Mammary epithelial cell (primary cell): ENCODE results near the gene AGPAT2.

Experiments
- CTCF ChIP-seq, 2 donors: IDR thresholded peaks in 1 of 2; conservative IDR thresholded peaks in 1 of 2; 2 replicates each; pipeline ENCODE4 v1.5.1; 2011 to 2012; ENCODE audit warnings: inconsistent platforms in 2 of 2, low read length in 2 of 2, mild to moderate bottlenecking in 2 of 2, control low read depth in 1 of 2, low read depth in 1 of 2; ENCODE audit not compliant: insufficient read depth in 1 of 2; ENCODE audit errors: extremely low read depth in 1 of 2
- EZH2 ChIP-seq: IDR thresholded peaks from 2 replicates; pipeline ENCODE4 v1.6.1; 2012; ENCODE audit warnings: low read length, inconsistent platforms, borderline replicate concordance

- TF ChIP-seq CTCF (conservative IDR thresholded peaks at IDR 0.05 in 1 of 2, IDR thresholded peaks at IDR 0.05 in 1 of 2; ENCODE audit: extremely low read depth in 1 of 2, insufficient read depth in 1 of 2, low read depth in 1 of 2, low read length in 2 of 2) (no peak), EZH2 (no peak)
Measured at GRCh38 chr9:136627703-136628102, 59.6 kb downstream of the AGPAT2 start.
